ENCODE measurements around the gene SCTR. TPM values are rescaled to one million over a fixed set of nuclear protein-coding genes. Genes with fewer than 3 reads are reported as not detected.

SCTR gene
- total and polyA plus RNA-seq, 2 of the 8 experiments (the other 6 are each of a cell fraction or from before 2014, with no cell fraction given) = 0.15 TPM; not detected in 1

DNA sequence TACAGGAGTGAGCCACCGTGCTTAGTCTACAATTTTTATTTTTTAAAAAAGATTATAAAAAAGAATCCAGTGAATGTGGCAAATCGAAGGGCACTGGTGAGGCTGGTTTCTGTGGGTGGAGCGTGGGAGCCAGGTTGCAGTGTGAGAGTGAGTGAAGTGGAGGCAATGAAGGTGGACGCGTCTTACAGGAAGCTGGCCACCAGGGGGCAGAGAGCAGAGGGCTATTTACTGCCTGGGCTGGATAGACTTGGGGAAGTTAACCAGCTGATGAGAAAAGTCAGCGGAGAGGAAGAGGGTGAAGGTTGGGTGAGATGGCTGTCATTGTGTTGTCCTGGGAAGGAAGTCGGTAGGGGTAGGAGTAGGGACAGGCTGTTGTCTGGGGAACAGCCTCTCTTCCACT lies 6.8 kb downstream of the SCTR start (continued):
- TF ChIP-seq CHD7 (IDR thresholded peaks at IDR 0.05; ENCODE audit: insufficient replicate concordance, low read length) (no peak), CBX8 (IDR thresholded peaks at IDR 0.05; ENCODE audit: borderline replicate concordance, low read depth, low read length) (no peak)
- TF ChIP-seq, protein P1, sequence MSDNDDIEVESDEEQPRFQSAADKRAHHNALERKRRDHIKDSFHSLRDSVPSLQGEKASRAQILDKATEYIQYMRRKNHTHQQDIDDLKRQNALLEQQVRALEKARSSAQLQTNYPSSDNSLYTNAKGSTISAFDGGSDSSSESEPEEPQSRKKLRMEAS (IDR thresholded peaks at IDR 0.05) = no peak

Data from H1 (cell line).